Measurements from ENCODE around the gene CACNA1C.

CACNA1C gene

DNA sequence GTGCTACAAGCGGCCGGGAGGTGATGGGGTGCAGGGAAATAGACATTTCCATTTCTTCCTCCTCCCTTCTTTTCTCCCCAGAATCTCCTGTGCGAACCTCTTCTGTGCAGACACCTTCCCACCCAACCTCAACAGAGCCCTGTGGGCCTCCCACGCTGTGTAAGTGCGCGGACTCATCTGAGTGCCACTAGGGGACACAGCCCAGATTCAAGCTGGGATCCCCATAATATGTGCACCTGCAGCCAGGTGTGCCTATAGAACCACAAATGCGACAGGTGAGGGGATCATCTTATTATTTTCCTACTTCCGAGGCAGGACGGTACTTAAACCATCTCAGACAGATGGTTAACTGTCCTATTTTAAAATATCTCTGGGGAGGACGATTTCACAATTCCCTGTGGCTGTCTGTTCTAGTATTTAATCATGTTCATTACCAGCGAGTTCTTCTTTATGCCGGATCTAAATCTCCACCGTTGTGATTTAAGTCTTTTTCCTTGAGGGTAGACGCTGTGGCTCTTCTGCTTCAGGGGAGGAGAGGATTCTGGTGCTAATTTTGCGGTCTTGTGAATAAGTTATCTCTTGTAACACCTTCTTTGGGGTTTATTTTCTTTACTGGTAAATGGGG lies 17.2 kb upstream of the CACNA1C start:
- no peak for DNase-seq (ENCODE audit: low read depth)

DNA sequence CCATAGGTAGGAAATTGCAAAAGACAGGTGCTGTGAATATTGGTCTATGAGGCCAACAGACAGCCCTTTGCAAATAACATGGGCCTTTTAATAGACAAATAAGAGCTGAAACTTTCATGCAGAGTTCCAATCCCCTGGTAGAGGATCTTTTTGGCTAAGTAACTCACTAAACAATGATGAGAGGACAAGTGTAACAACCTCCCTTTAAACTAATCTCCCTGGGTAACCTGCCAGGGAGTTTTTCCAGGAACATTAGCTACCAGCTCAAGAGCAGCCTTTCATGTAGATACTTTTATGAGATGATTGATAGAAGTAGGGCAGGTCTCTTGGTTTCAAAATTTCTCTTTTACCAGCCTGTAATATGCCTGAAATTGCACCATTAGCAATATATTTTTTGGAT lies 13.8 kb upstream of the CACNA1C start:
- no peak for DNase-seq (ENCODE audit: low read depth)

DNA sequence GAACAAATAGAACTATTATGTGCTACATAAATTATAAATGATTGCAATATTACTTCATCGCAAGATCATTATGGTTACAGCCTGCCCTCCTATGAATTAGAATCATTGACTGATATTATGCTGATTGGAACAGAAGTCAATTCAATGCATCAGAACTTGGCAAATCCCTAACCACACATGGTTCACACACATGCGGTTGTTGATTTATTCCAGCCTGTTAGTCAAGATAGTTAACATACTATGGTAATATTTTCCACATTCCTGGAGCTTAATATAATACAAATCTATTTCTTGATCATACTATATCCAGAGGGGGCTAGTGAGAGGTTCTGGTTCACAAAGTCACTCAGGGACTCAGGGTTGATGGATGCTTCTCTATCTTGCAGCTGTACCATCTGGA lies 9.7 kb upstream of the CACNA1C start:
- no peak for DNase-seq (ENCODE audit: low read depth)

DNA sequence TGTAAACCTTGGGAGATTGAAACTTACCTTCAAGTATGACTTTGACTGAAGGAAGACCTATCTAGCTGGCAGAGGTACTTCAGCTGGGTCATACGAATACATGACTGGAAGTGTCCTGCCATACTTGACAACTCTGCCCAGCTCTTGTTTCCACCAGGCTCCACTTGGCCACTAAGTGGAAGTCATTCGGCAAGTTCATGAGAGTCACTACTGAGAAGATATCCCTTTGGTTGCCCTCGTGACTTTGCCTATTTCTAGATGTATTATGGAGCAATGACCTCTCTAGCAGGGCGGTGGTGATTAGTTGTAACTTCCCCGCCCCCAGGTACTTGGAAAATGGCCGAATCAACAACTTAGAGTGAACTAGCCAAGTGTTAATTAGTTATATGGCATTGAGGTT lies 8.6 kb upstream of the CACNA1C start:
- DNase-seq (ENCODE audit: low read depth), result no peak

DNA sequence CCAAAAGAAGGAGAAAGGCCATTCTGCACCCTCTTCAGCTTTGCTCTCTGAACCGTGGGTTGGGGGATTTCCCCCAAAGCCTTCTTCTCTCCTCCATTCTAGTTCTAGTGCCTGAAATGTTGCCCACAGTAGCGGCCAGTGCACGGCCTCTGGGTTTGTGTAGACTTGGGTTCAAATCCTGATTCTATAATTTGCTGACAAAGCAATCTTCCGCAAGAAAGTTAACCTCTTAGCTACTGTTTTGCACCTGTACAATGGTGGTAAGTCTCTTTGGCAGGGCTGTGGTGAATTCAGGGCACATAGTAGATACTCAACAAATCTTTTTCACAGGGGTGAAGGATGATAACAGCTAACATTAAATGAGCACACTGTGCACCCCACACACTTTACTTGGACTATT lies 5.8 kb upstream of the CACNA1C start:
- no peak for DNase-seq (ENCODE audit: low read depth)

DNA sequence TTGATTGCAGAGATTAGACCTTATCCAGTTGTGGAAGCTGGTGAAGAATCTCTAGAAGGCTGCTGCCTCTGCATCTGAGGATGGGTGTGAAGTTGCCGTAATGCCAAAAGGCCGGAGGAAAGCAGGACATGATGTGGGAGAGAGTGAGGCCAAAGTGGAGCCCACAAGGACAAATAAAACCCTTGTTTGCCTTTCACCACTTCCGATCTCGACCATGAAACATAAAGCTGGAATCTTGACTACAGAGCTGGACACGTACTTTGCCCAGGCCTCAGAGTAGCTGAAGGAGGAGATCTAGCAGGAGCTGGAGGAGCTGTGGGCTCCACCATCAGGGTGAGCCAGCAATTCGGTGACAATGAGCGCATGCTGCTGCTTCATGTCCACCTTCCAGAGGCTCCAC lies 5.0 kb upstream of the CACNA1C start:
- DNase-seq (ENCODE audit: low read depth), result no peak

DNA sequence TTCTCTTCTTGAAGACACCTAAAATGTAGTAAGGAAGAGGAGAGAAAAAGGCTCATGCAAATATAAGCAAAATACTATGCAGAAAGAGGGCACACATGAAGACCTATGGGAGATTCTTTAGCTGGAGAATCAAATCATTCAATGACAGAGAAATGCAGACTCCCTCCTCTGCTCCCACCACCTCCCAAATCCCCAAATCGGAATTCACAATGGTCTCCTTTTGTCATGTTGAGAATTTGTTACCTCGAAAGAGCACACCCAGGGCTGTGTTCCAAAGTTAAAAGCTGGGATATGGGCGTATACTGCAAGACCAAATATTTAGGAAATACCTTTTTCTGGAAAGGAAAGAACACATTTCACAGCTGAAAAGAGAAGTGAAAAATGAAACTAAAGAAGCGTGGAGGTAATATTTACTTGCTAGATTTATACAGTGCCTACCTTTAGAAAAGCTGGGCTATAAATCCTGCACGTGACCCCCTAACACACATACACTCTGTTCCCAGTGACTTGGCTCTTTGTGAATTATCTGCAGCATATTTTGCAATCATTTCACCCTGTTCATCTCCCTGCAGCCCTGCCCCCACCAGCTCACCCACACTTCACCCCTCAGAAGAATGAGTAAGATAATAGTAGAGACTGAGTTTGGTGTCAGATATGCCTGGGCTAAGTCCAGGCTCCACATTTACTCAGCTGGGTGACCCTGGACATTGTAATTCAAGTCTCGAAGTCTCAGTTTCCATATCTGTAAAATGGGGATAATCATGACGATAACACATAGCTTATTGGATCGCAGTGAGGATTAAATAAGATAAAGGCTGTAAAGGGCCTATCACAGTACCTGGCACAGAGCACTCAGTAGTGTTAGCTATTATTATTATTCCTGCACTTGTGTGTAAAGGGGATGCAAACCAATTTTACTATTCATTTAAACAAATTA lies 2.9 kb upstream of the CACNA1C start:
- no peak for DNase-seq (ENCODE audit: low read depth)

DNA sequence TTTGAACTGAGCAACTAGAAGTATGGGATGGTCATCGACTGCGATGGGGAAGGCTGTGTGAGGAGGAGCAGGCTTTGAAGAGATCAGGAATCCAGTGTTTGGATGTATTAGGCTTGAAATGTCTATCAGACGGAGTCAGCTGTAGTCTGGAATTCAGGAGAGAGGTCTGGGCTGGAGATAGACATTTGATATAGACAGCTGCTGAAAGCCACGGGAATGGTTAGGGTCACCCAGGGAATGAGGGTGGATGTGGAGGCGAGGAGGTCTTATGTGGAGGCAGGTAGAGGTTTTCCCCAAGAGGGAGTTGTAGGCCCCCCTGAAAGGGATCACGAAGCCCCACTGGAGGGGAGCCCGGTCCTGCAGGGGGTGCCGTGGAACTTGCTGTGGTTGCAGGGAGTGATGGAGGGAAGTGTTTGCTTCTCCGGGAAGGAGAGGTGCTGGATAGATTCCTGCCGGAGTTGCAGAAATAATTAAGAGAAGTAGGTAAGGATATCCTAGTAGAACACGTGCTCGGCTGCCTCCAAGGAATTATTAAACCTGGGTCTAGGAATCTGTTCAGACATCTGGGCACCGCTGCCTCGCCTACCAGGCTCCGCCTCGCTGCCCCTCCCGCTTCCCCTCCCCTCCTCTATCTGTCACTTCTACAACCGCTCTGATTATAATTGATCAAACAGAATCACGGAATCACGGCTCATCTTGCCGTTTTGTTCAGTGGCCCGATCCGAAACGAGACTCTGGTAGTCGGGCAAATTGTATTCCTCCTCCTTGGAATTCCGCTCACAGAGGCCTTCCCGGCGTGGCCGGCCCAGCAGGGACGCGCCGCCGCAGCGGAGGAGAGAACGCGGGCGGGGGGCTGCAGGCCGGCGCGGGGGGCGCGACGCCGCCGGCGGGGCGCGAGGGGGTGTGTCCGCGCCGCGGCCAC lies 826 bp upstream of the CACNA1C start:
- DNase-seq (ENCODE audit: low read depth), result no peak

DNA sequence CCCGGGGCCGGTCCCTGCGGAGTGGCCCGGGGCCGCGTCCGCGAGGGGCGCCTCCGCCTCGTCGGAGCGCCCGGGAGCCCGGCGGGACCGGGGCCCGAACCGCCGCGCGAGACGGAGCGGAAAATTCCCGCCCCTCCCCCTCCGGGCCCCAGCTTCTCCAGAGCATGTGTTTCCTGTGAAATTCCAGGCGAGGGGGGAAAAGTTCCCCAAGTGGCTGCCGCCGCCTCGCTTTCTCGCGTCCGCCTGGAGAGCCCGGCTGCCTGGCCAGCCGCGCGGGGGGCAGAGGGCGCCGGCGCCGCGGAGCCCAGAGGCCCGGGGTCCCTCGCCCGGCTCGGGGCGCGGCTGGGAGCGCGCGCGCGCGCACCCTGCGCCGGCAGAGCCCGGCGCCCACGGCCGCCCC lies 904 bp downstream of the CACNA1C start:
- no peak for DNase-seq (ENCODE audit: low read depth)

DNA sequence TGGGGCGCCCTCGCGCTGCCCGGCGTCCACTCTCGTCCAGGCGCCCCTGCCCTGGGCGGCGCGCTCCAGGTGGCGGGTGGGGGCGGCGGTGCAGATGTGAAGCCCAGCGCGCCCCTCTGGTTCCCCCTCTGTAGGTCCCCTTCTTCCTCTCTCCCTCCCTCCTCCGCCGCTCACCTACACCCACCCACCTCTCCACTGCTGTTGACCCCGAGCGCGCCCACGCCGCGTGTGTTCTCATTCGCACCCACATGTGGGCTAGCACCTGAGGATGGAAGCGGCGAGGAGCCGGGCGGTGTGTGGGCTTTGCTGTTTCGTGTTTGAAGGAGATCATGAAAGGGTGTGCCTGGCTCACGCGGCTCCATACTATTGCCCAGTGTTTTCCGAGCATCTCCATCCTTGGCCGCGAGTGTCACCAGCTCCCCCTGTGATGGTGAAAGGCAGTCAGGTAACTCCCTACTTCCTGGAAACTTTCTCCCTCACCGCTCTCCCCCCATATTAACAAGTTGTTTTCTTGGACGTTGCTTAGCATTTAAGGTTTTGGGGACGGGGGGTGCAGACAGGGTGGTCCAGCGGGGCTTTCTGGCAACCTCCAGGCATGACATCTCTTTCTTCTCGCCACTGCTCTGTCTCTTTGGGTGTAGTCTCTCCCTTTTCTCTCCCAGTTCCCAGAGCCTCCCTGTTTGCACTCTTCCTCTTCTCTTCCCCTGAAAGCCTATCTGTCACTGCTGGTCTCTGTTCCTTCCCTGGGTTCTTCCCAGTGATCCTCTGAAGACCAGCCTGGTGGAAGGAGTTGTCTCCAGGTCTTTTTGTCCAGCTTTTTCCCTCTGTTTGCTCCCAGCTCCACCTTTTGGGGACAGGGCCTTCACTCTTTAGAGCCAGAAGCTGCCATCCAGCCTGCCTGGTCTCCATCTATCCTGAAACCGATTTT lies 1.6 kb downstream of the CACNA1C start:
- DNase-seq (ENCODE audit: low read depth), result no peak

DNA sequence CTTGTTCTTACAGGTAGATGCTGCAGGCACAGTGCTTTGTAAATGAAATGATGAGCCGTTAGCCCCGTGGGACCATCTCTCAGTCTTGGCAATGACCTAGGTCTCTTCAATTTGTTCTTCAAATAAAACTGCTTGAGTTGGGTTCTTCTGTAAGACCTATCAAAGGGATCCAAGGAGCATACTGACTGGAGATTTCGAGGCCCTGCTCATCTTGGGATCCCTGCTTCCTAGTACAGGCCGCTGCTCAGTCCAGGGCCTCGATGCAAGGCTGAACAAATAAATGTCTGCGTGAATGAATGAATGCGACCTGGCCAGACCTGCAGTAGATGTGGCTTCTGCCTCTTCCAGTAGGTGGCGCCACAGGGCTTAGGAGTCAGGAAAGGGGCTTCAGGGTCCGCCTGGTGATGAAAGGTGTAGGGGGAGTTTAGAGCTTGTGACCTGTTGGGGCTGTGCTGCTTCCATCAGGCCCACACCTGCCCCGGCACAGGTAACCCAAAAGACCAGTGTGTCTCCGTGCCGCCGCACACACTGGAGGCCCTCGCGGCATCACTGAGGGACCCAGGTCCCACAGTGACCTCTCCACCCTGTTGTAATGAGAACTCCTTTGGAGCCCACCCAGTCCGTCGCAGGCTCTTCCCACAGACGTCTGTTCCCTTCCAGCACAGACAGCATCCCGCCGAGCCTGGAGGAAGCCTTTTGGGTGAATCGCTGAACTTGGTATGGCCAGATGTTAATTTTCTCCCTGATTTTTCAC lies 4.4 kb downstream of the CACNA1C start:
- DNase-seq (ENCODE audit: low read depth), result no peak

DNA sequence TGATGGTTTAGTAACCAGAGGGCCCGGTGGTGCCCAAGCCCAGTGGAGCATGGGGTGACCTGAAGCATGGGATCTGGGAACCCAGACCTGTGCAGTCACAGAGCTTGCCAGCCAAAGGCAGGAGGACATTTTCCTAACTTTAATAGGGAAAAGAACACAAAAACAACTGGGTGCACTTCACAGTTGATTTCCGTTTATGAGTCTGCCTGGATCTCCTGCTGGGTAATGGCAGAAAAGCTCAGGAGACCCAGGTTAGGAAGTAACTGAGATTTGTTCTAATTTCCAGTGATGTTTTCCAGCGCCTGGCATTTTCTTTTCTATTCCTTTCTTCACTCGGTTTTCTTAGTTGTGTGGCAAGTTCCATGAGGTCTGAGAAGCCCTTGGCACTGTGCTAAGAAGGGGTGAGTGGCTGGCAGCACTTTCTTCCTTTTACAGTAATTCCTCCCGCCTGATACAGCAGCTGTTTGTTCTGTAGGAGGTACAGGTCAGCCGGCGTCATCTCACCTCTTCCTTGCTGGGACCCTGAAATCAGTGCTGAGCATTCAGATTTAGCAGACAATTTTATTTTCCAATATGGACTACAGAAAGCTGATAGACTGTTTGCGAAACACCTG lies 5.1 kb downstream of the CACNA1C start:
- DNase-seq (ENCODE audit: low read depth), result no peak

DNA sequence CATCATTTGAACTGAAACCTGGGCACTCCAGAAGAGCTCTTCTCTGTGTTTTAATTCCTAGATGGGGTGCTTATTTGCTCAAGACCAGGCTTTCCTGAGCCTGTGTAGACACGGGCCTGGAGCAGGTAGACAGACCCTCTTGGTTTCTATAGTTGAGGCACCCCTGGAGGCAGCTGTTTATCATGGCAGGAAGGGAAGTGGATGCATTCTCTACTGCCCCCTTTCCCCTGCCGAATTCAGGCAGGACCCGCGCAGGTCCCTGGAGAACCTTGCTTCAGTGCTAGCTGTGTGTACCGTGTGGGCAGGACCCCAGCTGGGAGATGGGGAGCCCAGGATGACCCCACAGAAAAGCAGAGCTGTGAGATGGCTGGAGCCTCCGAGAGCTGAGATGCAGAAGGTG lies 6.0 kb downstream of the CACNA1C start:
- no peak for DNase-seq (ENCODE audit: low read depth)

DNA sequence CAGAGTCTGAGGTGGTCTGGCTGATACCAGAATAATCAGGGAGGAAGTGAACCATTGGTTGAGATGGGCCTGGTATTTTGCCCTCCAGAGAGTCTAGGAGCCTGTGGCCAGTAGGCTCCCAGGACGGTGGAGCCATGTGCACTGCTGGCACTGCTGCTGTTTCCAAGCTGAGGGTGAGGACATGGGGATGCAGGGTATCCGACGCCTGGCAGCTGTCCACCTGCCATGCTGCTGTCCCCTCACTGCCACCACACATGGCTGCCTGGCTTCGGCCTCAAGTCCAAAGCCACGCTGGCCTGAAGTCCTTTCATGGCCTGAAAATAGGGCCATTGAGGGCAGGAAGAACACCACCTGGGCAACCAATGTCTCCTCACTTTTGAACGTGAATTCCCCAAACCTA lies 8.6 kb downstream of the CACNA1C start:
- no peak for DNase-seq (ENCODE audit: low read depth)

DNA sequence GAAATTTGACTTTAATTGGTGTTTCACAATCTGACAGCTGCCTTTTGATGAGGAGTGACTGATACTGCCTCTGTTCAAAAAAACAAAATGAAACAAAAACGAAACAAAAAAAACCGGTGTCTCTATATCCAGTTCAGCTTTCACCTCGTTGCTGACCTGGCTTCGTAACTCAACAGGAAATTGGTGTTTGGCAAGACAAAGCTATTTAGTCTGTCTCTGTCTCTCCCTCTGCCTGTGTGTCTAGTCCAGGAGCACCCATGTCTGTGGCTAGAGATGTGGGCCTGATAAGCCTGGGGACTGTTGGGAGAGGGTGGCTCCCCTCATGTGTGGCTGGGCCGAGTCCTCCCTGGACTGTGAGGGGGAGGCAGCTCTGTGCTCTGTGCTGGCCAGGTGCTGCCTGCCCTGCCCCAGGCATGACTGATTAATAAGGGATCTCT lies 11.3 kb downstream of the CACNA1C start:
- no peak for DNase-seq (ENCODE audit: low read depth)

DNA sequence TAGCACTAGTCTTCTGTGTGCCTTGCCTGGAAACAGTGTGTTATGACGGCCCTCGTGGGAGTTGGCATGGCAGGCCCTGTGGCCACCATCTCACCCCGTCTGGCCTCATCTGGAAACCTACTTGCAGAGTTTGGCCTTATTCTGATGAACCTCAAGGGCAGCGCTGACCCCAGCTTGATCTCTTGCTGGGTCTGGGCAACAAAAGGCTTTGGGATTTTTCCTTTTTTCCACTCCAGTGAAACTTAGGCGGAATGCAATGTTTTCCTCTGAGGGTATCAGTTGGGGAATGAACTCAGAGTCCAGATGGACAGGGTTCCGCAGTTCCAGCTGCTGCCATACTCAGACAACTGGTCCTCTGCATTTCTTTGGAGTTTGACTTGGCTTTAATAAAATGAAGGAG lies 15.9 kb downstream of the CACNA1C start:
- DNase-seq (ENCODE audit: low read depth), result no peak

DNA sequence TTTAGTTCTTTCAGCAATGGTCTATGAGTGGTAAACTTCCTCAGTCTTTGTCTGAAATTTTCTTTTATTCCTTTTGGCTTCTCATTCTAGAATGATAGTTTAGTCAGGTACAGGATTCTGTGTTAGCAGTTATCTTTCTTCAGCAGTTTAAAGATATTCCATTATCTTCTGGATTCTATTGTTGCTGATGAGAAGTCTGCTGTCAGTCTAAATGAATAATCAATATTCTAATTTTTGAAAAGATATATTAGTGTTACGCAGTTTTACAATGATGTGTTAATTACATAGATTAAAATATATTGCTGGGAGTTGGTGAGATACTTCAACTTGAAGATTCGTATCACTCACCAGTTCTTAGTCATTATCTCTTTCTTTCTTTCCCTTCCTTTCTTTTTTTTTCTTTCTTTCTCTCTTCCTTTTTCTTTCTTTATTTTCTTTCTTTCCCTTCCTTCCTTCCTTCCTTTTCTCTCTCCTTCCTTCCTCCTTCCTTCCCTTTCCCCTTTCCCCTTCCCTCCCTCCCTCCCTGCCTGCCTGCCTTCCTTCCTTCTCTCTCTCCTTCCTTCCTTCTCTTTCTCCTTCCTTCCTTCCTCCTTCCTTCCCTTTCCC lies 17.8 kb downstream of the CACNA1C start:
- DNase-seq (ENCODE audit: low read depth), result no peak

DNA sequence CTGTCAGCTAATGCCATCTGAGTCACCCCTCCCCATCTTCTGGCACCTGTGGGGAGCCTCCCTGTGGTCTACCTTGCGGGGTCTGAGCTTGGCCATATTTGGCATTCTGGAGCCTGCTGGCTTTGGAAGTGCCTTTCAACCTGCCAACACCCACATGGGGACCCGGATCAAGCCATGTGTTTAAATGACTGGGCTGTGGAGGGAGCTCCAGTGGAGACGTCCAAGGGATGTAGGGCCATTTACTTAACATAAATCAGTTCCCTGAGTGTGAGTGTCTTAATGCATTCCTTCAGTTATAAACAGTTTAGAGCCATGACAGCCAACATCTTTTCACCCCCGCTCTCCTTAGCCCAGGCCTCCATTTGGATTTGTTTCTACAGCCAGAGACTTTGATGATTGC lies 22.0 kb downstream of the CACNA1C start:
- DNase-seq (ENCODE audit: low read depth), result no peak

DNA sequence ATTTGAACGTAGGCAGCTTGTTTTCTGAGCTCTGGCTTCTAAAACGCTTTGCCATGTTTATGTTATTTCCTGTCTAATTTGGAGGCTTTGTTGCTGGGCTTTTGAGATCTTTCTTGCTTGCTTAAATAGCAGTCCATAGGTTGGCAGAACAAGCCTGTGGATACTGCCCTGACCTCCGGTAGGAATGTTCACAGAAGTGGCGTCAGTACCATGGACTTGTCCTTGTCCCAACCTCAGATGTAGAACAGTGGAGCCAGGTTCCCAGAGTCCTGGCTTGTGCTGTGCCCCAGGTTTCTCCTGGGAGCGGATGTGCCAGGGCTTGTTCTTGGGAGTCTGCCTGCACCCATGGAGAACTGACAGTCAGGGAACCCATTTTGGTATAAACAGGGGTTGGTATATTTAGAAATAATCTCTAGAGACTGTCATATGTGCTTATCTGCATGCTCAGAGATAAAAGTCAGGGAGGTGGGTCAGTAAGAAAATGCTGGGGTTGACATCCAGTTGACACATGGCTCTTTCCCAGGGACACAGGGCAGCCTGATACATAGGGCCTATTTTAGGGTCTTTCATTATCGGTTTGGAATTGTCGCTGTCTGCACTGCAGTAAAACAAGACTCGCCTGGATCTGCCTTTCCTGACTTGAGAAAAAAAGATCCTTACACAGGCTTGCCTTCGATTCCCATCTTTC lies 22.9 kb downstream of the CACNA1C start:
- no peak for DNase-seq (ENCODE audit: low read depth)

Measured in GM04503 (cell line).